Muscle layer of colon (tissue), 2 donors: ENCODE results near the gene JPT2.

Experiments
- H3K27ac ChIP-seq: one replicate; pipeline ENCODE4 v1.7.0; 2013; ENCODE audit warnings: low read depth, mild to moderate bottlenecking, low read length, moderate library complexity
- H3K27me3 ChIP-seq, 2 donors: one replicate each; pipeline ENCODE4 v1.7.0; 2013; ENCODE audit warnings: low read length in 2 of 2, mild to moderate bottlenecking in 2 of 2; ENCODE audit not compliant: insufficient read depth in 2 of 2, control insufficient read depth in 1 of 2
- H3K36me3 ChIP-seq: one replicate; pipeline ENCODE4 v1.7.0; 2013; ENCODE audit warnings: mild to moderate bottlenecking, low read length; ENCODE audit not compliant: insufficient read depth
- H3K4me1 ChIP-seq: one replicate; pipeline ENCODE4 v1.7.0; 2013; ENCODE audit warnings: mild to moderate bottlenecking, low read length; ENCODE audit not compliant: insufficient read depth
- H3K4me3 ChIP-seq, 2 donors: one replicate each; pipeline ENCODE4 v1.7.0; 2013; ENCODE audit warnings: low read length in 2 of 2, low read depth in 1 of 2, mild to moderate bottlenecking in 1 of 2, moderate library complexity in 1 of 2
- H3K9ac ChIP-seq: one replicate; pipeline ENCODE4 v1.7.0; 2013; ENCODE audit warnings: low read length
- H3K9me3 ChIP-seq: one replicate; pipeline ENCODE4 v1.7.0; 2013; ENCODE audit warnings: mild to moderate bottlenecking, low read length
- donor health status: abdominal sarcoma.
- donor health status: Adenocarcinoma of cecum.

JPT2 gene

DNA sequence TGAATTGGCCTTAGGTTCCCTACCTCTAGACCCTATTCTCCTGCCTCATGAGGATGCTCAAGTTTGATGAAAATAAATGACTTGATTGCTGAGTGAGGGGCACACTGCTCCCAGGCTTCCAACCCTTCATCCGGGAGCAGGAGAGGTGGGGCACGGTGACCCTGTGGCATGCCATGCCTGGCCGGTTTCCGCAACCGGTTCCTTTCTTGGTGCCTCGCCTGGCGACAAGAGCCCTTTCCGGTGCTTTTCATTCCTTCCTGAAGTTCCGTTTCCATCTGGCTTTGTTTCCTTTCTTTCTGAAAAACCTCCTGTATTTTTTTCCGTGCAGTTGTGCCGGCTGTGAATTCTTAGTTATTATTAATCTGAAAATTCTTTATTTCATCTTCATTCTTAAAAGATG, 38.2 kb upstream of the JPT2 start:
- Histone ChIP-seq H3K4me3 (no peak overlapping the region), H3K9ac (no peak overlapping the region), H3K4me1 (no peaks in the 10 kb centered on the region), H3K27me3 (no peaks in the 10 kb centered on the region), H3K27ac (no peak overlapping the region), H3K36me3 (peaks cover 71% of the 10 kb centered on the region), H3K9me3 (no peaks in the 10 kb centered on the region)

DNA sequence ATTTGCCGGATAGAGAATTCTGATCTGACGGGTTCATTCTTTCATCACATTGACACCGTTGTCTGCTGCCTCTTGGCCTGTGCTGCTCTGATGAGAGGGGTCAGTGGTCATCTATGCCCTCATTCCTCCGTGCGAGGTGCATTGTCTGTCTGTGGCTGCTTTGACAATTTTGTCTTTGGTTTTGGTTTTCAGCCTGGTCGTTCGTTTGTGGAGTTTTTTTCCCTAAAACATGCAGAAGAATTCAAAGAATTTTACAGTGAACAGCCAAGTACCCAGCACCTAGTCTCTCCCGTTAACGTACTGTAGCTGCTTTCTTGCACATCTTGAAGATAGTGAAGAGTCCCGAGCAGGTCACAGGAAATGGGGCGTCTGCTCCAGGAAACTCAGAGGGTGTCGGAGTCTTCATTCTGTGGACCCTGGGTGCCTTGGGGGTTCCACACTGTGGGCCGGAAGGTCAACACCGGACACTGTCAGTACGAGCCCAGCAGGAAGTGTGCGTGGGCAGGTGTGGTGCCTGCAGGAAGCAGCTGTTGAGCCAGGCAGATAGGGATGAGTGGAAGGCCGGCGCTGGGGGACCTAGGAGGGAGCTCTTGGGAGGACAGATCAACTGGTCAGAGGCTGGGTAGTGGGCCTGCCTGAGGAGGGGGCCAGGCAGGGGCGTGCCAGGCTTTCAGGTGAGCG, 37.7 kb upstream of the JPT2 start:
- peaks cover 71% of the 10 kb centered on the region for H3K36me3 ChIP-seq
- no peak overlapping the region for H3K9ac ChIP-seq
- no peaks in the 10 kb centered on the region for H3K9me3 ChIP-seq
- H3K27me3 ChIP-seq, result no peaks in the 10 kb centered on the region
- H3K27ac ChIP-seq, result no peak overlapping the region
- H3K4me1 ChIP-seq, result no peaks in the 10 kb centered on the region
- H3K4me3 ChIP-seq, result no peak overlapping the region

DNA sequence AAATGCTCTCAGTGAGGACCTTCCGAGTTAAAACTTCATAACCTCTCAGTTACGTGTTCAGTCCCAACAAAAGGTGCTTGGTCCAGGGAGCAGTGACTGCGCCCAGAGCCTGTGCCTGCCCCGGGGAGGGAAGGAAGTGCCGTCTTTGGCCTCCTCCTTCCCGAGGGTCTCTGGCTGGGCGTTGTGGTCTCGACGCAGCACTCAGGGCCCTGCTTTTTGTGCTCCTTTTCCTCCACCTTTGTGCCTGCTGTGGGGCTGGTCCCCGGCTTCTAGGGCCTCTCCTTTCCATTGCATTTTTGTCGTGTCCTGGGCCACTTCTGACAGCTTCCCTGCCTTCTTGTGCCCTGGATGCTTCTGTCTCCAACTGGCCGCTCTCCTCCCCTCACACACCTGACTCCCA, 36.8 kb upstream of the JPT2 start:
- Histone ChIP-seq H3K4me1 (no peaks in the 10 kb centered on the region), H3K9me3 (no peaks in the 10 kb centered on the region), H3K36me3 (peaks cover 74% of the 10 kb centered on the region), H3K27ac (no peak overlapping the region), H3K4me3 (no peak overlapping the region), H3K9ac (no peak overlapping the region), H3K27me3 (no peaks in the 10 kb centered on the region)

DNA sequence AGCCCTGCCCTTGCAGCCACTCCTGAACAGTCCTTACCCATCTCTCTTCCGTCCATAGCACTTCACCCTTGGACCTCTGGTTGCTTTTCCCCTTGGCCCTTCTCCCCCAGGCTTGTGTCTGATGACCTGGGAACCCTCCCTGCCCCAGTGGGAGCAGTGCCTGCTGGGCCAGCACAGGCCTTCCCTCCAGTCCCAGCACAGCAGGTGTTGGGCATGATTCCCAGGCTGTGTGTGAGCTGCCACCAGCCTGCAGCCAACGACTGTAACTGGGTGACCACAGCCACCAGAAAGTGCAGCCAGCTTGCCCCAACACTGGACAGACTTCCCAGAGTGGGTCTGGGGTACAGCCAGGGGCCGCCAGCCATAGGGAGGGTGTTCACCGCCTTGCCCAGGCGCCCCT, 35.9 kb upstream of the JPT2 start:
- H3K9me3 ChIP-seq, result no peaks in the 10 kb centered on the region
- no peaks in the 10 kb centered on the region for H3K27me3 ChIP-seq
- H3K27ac ChIP-seq, result no peak overlapping the region
- no peak overlapping the region for H3K9ac ChIP-seq
- H3K4me3 ChIP-seq, result no peak overlapping the region
- no peaks in the 10 kb centered on the region for H3K4me1 ChIP-seq
- peaks cover 74% of the 10 kb centered on the region for H3K36me3 ChIP-seq

DNA sequence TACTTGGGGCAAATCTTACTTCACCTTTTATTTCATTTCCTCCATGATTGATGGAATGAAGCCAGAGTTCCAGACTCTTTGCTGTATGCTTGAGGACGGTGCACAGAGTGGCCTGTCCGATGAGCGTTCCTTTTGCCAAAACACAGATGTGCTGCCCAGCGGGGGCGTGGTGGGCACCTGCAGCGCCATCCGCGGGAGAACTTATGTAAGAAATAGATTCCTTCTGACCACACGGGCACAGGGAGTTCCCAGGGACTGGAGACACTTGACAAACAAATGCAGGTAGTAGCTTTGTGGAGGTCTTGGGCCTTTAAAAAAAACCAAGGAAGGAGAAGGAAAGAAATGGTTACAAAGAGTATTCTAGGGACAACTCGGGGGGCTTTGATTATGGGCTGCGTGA, 35.3 kb upstream of the JPT2 start:
- H3K4me1 ChIP-seq, result no peaks in the 10 kb centered on the region
- H3K9ac ChIP-seq, result no peak overlapping the region
- H3K9me3 ChIP-seq, result no peaks in the 10 kb centered on the region
- H3K27me3 ChIP-seq, result no peaks in the 10 kb centered on the region
- no peak overlapping the region for H3K4me3 ChIP-seq
- peaks cover 70% of the 10 kb centered on the region for H3K36me3 ChIP-seq
- no peak overlapping the region for H3K27ac ChIP-seq

DNA sequence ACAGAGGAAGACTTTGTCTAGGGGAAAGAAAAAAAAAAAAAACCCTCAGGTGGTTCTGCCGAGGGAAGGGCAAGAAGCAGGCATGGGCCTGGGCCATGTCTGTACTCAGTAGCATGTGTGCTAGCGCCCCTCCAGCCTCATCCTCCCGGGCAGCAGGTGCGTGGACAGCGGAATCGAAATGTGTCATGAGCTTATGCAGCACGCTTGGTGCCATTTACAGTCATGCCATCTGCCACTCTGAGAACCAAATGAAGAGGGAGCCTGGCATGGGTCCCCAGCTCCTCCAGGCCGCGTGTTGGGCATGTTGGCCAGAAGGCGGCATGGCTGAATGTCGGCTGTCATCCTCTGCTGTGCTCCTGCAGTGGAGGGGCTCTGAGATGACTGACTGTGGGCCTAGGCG, 34.6 kb upstream of the JPT2 start:
- Histone ChIP-seq H3K9ac (no peak overlapping the region), H3K36me3 (peaks cover 63% of the 10 kb centered on the region), H3K27me3 (no peaks in the 10 kb centered on the region), H3K9me3 (no peaks in the 10 kb centered on the region), H3K4me3 (no peak overlapping the region), H3K4me1 (no peaks in the 10 kb centered on the region), H3K27ac (no peak overlapping the region)

DNA sequence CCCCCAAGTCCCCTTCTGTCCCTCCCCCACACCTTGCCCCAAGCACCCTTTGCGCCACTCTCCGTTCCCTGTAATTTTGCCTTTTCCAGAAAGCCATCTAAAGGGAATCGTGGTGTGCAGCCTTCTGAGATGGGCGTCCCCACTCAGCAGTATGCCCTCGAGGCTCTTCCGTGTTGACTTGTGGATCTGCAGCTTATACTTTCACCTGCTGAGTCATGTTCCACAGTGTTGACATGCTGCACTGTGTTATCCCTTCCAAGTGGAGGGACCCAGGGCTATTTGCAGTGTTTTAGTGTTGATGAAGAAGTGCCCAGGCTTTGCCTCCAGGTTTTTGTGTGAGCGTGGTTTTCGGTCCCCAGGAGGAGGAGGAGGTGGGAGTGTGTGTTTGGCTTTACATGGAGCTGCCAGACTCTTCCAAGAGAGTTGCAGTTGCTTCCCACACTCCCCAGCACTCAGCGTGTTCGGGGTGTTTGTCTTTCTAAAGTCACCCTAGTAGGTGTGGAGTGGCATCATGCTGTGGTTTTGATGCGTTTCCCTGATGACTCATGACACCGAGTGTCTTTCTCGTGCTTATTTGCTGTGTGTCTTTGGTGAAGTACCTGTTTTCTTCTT, 32.1 kb upstream of the JPT2 start:
- H3K36me3 ChIP-seq, result peaks cover 38% of the 10 kb centered on the region
- H3K9me3 ChIP-seq, result no peaks in the 10 kb centered on the region
- H3K4me1 ChIP-seq, result no peaks in the 10 kb centered on the region
- no peak overlapping the region for H3K27ac ChIP-seq
- H3K27me3 ChIP-seq, result no peaks in the 10 kb centered on the region
- no peak overlapping the region for H3K4me3 ChIP-seq
- no peak overlapping the region for H3K9ac ChIP-seq

DNA sequence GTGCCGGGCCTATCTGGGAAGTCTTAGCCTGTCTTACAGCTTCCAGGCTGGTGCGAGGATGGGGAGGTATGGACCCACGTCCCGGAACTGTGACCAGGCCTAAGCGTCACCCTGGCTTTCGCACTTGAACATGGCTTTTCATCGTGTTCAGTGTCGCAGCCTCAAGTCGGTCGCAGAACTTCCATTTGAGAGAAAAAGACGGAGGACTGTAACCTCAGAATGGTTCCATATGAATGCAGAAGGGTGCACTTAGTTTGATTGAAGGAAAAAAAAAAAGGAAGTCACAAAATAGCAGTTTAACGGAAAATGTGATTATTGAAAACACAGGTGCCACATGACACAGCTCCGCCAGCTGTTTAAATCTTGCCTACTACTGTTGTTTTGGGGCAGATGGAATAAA, 30.2 kb upstream of the JPT2 start:
- Histone ChIP-seq H3K36me3 (peaks cover 32% of the 10 kb centered on the region), H3K9ac (no peak overlapping the region), H3K9me3 (no peaks in the 10 kb centered on the region), H3K4me3 (no peak overlapping the region), H3K27ac (no peak overlapping the region), H3K4me1 (no peaks in the 10 kb centered on the region), H3K27me3 (no peaks in the 10 kb centered on the region)

DNA sequence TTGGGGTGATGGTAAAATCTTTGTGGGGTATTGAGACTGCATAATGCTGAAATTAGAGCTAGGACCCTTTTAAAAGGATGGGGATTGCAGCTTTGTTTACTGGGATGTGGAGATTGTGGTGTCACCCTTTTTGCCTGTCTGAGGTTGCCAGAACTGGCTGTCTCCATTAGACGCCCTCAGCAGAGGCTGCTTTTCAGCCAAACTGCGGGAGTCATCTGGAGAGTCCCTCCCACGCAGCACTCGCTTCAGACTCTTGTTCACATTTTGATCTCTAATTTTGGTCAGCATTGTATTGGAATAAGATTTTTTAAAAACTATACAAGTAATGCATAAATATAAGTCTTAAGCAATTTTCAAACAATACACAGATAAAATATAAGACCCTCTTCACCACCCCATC, 27.9 kb upstream of the JPT2 start:
- Histone ChIP-seq H3K4me3 (no peak overlapping the region), H3K9ac (no peak overlapping the region), H3K27me3 (no peaks in the 10 kb centered on the region), H3K27ac (no peak overlapping the region), H3K4me1 (no peaks in the 10 kb centered on the region), H3K9me3 (no peaks in the 10 kb centered on the region), H3K36me3 (peaks cover 38% of the 10 kb centered on the region)

DNA sequence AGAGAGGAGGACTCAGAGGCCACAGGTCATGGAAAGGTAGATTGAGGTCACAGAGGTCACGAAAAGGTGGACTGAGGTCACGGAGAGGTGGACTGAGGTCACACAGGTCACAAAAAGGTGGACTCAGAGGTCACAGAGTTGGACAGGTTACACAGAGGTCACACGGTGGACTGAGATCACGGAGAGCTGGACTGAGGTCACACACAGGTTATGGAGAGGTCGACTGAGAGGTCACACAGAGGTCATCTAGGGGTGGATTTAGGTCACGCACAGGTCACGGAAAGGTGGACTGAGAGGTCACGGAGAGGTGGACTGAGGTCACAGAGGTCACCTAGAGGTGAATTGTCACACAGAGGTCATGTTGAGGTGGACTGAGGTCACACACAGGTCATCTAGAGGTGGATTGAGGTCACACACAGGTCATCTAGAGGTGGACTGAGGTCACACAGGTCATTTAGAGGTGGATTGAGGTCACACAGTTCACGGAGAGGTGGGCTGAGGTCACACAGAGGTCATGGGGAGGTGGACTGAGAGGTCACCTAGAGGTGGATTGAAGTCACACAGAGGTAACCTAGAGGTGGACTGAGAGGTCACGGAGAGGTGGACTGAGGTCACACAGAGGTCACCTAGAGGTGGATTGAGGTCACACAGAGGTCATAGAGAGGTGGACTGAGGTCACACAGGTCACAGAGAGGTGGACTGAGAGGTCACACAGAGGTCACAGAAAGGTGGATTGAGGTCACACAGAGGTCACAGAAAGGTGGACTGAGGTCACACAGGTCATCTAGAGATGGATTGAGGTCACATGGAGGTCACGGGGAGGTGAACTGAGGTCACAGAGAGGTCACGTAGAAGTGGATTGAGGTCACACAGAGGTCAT, 26.7 kb upstream of the JPT2 start:
- Histone ChIP-seq H3K36me3 (peaks cover 41% of the 10 kb centered on the region), H3K27me3 (no peaks in the 10 kb centered on the region), H3K4me1 (no peaks in the 10 kb centered on the region), H3K9me3 (no peaks in the 10 kb centered on the region), H3K9ac (no peak overlapping the region), H3K27ac (no peak overlapping the region), H3K4me3 (no peak overlapping the region)

DNA sequence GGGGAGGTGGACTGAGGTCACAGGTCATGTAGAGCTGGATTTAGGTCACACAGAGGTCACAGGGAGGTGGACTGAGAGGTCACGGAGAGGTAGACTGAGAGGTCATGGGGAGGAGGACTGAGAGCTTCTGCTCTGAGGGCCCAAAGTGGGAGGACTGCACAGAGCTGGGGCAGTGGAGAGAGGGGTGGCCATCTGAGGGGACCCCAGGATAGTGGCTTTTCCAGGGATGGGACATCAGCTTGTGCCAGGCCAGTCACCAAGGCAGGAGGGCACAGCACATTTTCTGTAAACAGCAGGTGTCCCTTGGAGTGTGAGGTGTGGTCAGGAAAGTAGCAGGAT, 26.1 kb upstream of the JPT2 start:
- Histone ChIP-seq H3K36me3 (peaks cover 47% of the 10 kb centered on the region), H3K9ac (no peak overlapping the region), H3K27ac (no peak overlapping the region), H3K27me3 (no peaks in the 10 kb centered on the region), H3K9me3 (no peaks in the 10 kb centered on the region), H3K4me3 (no peak overlapping the region), H3K4me1 (no peaks in the 10 kb centered on the region)
